ENCODE measurements around the gene SALL4.
"Not testable (repeated sequence)": the region's sequence is repeated elsewhere in the genome, so short reads cannot be mapped to it uniquely, and the experiment has no call there.

DNA sequence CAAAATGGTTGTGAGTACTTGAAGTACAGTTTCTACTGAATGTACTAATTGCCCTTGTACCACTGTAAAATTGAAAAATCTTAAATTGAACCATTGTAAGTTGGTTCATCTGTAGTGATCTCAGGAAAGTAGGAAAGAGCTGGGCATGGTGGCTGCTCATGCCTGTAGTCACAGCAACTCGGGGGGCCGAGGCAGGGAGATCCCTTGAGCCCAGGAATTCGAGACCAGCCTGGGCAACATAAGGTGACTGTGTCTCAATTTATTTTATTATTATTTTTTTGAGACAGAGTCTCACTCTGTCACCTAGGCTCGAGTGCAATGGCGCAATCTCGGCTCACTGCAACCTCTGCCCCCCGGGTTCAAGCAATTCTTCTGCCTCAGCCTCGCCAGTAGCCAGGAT lies 14.5 kb upstream of the SALL4 start:
- TF ChIP-seq, protein P1, sequence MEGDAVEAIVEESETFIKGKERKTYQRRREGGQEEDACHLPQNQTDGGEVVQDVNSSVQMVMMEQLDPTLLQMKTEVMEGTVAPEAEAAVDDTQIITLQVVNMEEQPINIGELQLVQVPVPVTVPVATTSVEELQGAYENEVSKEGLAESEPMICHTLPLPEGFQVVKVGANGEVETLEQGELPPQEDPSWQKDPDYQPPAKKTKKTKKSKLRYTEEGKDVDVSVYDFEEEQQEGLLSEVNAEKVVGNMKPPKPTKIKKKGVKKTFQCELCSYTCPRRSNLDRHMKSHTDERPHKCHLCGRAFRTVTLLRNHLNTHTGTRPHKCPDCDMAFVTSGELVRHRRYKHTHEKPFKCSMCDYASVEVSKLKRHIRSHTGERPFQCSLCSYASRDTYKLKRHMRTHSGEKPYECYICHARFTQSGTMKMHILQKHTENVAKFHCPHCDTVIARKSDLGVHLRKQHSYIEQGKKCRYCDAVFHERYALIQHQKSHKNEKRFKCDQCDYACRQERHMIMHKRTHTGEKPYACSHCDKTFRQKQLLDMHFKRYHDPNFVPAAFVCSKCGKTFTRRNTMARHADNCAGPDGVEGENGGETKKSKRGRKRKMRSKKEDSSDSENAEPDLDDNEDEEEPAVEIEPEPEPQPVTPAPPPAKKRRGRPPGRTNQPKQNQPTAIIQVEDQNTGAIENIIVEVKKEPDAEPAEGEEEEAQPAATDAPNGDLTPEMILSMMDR (conservative IDR thresholded peaks at IDR 0.05; ENCODE audit: low read length) = not testable (repeated sequence)
- not testable (repeated sequence) for TF ChIP-seq EZH2phosphoT487 (IDR thresholded peaks at IDR 0.05; ENCODE audit: borderline replicate concordance)
